ENCODE data around the gene PRAC2.

PRAC2 gene

DNA sequence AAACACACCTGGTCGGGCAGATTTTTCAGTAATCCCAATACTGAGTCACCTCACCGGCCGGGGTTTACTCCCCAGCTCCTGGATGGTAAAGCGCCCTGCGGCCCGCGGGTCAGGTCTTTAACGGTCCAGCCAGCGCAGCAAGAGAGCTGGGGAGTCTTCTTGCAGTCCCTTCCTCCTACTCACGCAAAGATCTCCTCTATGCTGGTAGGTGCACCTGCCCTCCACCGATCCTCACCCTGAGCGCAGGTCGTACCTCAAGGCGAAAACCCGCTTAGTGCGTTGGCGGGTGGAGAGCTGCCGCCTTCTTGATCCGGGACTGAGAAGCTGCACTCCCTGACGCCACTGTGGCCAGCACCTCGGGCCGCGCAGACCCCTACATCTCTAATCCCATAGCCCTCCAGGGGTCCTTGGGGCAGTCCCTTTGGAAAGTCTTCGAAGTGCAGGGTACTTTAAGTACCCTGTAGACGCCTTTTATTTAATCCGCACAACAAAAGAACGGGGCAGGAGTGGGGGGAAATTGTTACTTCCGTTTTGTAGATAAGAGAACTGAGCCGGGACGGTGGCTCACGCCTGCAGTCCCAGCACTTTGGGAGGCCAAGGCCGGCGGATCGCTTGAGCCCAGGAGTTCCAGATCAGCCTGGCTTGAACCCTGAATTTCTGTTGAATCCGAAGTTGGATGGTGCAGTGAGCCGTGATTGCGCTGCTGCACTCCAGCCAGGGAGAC is 16.0 kb downstream of the PRAC2 start:
- H3K4me3 ChIP-seq (ENCODE audit: low read length) = no peak overlapping the region
- DNase-seq (ENCODE audit: low read depth) = no peak
- TF ChIP-seq, protein P1, sequence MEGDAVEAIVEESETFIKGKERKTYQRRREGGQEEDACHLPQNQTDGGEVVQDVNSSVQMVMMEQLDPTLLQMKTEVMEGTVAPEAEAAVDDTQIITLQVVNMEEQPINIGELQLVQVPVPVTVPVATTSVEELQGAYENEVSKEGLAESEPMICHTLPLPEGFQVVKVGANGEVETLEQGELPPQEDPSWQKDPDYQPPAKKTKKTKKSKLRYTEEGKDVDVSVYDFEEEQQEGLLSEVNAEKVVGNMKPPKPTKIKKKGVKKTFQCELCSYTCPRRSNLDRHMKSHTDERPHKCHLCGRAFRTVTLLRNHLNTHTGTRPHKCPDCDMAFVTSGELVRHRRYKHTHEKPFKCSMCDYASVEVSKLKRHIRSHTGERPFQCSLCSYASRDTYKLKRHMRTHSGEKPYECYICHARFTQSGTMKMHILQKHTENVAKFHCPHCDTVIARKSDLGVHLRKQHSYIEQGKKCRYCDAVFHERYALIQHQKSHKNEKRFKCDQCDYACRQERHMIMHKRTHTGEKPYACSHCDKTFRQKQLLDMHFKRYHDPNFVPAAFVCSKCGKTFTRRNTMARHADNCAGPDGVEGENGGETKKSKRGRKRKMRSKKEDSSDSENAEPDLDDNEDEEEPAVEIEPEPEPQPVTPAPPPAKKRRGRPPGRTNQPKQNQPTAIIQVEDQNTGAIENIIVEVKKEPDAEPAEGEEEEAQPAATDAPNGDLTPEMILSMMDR (conservative IDR thresholded peaks at IDR 0.05; ENCODE audit: low read depth, low read length) = no peak

DNA sequence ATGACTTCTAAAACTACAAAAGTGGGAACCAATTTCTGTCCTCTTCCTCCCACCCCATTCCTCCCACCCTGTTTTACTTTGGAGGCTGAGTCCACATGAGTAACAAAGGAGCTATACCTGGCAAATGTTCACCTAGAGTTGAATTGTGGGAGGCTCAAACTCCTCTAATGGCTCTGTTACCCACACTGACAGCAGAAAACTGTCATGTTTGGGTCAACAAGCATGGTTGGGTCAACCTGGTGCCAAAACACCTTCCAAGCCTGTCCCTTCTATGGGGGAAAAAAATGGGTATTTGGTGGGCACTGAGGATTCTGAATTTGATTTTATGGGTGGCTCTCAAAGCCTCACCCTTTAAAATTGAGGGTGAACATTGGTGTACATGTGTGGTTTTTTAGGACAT is 17.6 kb downstream of the PRAC2 start:
- no peak for DNase-seq (ENCODE audit: low read depth)
- no peak overlapping the region for H3K4me3 ChIP-seq (ENCODE audit: low read length)
- TF ChIP-seq, protein P1 (conservative IDR thresholded peaks at IDR 0.05; ENCODE audit: low read depth, low read length) = no peak

DNA sequence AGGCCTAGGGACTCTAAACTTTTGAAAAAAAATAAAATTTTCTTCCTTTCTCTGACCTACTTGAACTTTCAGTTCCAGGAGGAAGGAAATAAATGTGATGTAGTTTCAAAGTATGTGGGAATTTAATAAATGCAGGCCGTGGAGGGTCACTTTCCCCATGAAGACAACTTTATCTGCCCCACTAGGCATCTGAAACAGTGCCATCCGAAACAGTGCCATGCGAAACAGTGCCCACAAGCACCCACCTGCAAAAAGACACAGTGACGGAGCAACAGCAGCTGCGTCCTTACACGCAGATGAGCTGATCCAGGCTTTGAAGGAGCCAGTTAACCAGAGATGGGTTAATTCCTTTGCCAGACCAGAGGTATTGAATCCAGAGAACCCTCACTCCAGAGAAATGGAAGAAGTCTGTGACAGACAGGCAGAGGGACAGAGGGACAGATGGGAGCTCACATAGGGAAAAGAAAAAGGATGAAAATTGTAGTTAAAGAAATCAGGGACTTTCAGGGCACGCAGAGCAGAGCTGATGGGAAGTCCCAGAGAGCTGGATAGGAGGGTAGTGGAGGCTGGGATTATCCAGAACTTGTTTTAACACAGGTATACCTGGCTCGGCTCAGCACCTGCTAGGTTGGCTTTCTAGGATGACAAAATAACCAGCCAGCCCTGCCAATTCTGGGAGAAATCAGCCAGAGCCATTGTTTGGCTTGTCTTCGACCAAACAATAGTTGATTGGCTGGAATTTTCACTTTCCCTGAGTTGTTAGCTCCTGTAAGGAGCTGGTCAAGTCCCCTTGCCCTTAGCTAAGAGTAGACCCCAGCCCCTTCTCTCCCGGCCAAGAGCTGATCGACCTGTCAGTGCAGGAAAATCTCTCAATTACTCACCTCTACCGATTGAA is 22.6 kb downstream of the PRAC2 start:
- no peak for DNase-seq (ENCODE audit: low read depth)
- TF ChIP-seq, protein P1 (conservative IDR thresholded peaks at IDR 0.05; ENCODE audit: low read depth, low read length) = no peak
- H3K4me3 ChIP-seq (ENCODE audit: low read length) = no peak overlapping the region

DNA sequence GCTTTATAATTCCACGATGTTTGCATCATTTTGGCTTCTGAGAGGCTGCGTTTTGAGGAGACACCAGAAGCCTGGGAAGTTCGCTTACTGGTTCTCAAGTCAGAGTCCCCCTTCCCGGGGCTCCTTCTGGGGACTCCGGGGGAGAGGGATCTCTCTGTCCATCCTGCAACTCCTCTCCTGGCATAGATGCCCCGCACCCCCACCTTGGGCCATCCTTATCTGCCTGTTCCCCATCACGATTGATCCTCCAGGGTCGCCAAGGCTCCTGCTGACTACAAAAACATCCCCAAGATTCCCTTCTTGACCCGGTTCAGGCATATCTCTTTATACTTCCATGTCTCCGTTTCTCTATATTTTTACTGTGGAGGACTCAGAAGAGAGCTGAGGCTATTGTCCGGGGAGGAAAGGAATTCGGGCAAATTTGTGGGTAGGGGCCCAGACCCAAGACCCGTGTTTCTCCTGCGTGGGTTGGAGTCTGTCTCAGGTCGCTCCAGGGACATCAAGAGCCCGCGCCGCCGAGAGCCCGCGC is 24.0 kb downstream of the PRAC2 start:
- DNase-seq (ENCODE audit: low read depth) = no peak
- H3K4me3 ChIP-seq (ENCODE audit: low read length) = no peak overlapping the region
- TF ChIP-seq, protein P1 (conservative IDR thresholded peaks at IDR 0.05; ENCODE audit: low read depth, low read length) = no peak

DNA sequence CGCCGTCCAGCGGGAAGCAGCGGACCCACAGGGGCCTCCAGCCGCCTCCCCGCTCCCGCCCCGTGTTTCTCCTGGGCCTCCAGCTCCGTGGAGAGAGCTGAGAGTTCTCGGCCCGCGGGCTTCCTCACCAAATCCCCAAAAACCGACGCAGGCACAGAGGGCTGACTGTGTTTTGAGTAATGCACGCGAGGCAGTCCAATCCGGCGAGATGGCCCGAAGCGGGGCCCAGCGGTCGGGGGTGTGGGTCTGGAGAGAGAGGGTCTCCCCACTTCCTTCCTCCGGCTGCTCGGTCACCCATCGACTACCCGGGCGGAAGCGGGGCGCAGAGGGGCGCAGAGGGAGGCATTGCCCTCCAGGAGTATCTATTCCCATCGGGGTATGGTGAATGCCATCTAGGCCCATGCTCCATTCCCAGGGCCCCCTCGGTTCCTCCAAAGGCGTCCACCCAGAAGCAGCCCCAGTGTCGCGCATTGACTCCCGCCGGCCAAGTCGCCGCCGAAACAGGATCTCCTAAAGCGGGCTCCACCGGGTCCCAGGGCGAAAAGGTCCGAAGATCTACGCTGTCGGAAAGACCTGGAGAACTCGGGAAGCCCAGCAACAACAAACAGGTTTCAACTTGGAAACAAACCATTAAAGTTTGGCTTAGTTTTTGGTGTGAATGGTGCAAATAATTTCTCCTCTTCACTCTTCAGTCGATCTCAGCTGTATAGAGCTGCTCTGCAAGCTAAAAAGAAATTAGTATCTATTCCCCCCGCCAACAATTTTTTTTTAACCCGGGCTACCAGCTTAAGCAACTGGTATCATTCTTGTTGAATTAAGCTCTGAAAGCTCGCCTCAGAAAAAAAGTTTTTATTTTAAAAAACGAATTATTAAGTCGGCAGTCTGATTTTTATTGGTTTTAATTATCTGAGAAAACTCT is 24.7 kb downstream of the PRAC2 start:
- no peak for DNase-seq (ENCODE audit: low read depth)
- TF ChIP-seq, protein P1 (conservative IDR thresholded peaks at IDR 0.05; ENCODE audit: low read depth, low read length) = no peak
- no peak overlapping the region for H3K4me3 ChIP-seq (ENCODE audit: low read length)

DNA sequence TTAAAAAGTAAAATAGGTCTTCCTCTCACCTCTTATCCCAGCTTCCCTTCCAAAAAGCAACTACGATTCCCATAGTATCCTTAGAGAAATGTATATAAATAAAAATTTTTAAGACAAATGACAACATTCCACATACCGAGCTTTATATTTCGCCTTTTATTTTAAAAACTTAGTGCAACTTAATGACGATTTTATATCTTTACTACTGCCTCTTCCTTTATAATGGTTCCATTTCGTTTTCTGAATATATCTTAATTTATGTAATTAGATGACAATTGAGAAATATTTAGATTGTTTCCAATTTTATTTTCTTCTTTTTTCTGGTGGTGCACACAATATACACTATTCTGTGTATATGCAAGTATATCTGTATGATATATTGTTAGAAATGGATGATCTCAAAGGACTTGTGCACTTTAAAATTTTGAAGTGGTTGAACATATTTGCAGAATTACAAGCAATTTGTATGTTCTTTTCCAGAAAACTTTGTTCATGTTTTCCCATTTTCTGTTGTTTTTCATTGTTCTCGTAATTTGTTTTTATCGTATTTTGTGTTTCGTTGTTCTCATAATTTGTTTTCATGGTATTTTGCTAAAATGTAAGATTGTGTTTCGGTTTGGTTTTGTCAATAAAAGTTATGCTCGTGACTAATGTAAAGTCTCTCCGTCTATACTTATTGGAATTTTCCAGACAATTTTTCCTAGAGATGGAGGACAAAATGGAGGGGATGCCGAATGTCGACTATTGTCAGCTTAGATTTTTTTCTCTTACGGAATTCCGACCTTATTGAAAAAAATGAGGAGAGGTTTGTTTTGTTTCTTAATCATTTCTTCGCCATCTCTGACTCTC is 26.0 kb downstream of the PRAC2 start:
- no peak for DNase-seq (ENCODE audit: low read depth)
- no peak overlapping the region for H3K4me3 ChIP-seq (ENCODE audit: low read length)
- TF ChIP-seq, protein P1 (conservative IDR thresholded peaks at IDR 0.05; ENCODE audit: low read depth, low read length) = no peak
